ENCODE measurements around the gene DBH. TPM values are rescaled to one million over a fixed set of nuclear protein-coding genes. Genes with fewer than 3 reads are reported as not detected.

DBH gene
- total and polyA plus RNA-seq, 2 donors from 2014 or later = 0.39 TPM; not detected in 1

DNA sequence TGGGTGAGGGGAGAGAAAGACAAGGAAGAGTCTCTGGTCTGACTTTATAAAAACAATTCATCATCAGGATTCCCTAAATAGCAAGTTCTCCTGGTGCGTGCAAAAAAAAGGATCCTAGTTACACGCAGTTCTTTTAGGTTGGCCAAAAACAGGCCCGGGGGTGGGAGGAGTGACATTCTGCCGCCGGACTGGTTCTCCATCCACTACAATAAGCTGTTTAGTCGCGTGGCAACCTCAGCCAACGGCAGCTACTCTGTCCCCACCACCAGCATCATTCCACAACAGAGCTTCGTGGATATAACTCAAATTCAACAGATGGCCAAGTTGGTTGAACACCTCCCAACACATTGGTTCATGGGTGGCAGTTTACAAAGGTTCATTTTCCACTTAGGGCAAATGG, 24.1 kb upstream of the DBH start:
- intact Hi-C loops (cut with DNase I) = no loop called here
- peaks cover 6% of the 10 kb centered on the region for H3K27me3 ChIP-seq (ENCODE audit: control insufficient read depth, insufficient read depth, low read length)

DNA sequence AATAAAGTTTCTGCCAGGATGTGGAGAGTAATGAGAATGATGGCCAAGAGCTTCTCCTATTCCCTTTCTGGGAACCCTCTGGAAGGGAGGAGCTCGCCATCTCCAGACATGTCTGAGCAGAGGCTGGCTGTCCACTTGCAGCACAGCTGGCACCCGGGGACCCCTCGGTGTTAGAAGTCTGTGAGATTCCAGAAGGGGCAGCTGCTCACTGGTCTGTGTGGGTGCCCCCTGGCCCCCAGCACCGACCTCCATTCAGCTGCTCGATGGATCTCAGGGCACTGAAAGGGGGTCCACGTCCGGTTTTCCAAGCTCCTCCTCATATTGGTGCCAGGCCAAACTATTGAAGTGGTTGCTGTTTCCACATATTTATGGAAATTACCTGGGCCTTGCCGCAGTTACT, 23.3 kb upstream of the DBH start:
- Histone ChIP-seq H3K27ac (ENCODE audit: low read depth in 2 of 2, low read length in 2 of 2) (no peak overlapping the region), H3K9ac (ENCODE audit: low read length in 3 of 3) (no peak overlapping the region), H3K4me3 (ENCODE audit: low read length in 3 of 3) (no peak overlapping the region), H3K4me1 (ENCODE audit: control insufficient read depth in 2 of 3, insufficient read depth in 2 of 3, low read depth in 1 of 3, low read length in 3 of 3) (no peaks in the 10 kb centered on the region), H3K9me3 (ENCODE audit: control insufficient read depth in 2 of 3, insufficient read depth in 1 of 3, low read length in 3 of 3) (no peaks in the 10 kb centered on the region), H3K27me3 (ENCODE audit: control insufficient read depth, insufficient read depth, low read length) (peaks cover 6% of the 10 kb centered on the region), H3K36me3 (ENCODE audit: control insufficient read depth in 2 of 3, insufficient read depth in 3 of 3, low read length in 3 of 3) (no peaks in the 10 kb centered on the region)
- DNase-seq = peak in 1 of 5 donors; percentile 41
- TF ChIP-seq, protein P1, sequence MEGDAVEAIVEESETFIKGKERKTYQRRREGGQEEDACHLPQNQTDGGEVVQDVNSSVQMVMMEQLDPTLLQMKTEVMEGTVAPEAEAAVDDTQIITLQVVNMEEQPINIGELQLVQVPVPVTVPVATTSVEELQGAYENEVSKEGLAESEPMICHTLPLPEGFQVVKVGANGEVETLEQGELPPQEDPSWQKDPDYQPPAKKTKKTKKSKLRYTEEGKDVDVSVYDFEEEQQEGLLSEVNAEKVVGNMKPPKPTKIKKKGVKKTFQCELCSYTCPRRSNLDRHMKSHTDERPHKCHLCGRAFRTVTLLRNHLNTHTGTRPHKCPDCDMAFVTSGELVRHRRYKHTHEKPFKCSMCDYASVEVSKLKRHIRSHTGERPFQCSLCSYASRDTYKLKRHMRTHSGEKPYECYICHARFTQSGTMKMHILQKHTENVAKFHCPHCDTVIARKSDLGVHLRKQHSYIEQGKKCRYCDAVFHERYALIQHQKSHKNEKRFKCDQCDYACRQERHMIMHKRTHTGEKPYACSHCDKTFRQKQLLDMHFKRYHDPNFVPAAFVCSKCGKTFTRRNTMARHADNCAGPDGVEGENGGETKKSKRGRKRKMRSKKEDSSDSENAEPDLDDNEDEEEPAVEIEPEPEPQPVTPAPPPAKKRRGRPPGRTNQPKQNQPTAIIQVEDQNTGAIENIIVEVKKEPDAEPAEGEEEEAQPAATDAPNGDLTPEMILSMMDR (IDR thresholded peaks at IDR 0.05; ENCODE audit: borderline replicate concordance, extremely low read depth, insufficient read depth) = no peak
- no peak for FAIRE-seq
- intact Hi-C loops (cut with DNase I) = no loop called here

More for the DNA sequence above, 24.1 kb upstream of the DBH start:
- DNase-seq (peak in 1 of 5 donors; percentile 40), FAIRE-seq (no peak)
- TF ChIP-seq, protein P1 (IDR thresholded peaks at IDR 0.05; ENCODE audit: borderline replicate concordance, extremely low read depth, insufficient read depth) = no peak
- H3K4me3 ChIP-seq (ENCODE audit: low read length in 3 of 3) = no peak overlapping the region
- H3K4me1 ChIP-seq (ENCODE audit: control insufficient read depth in 2 of 3, insufficient read depth in 2 of 3, low read depth in 1 of 3, low read length in 3 of 3) = no peaks in the 10 kb centered on the region
- H3K36me3 ChIP-seq (ENCODE audit: control insufficient read depth in 2 of 3, insufficient read depth in 3 of 3, low read length in 3 of 3) = no peaks in the 10 kb centered on the region
- no peak overlapping the region for H3K9ac ChIP-seq (ENCODE audit: low read length in 3 of 3)
- no peaks in the 10 kb centered on the region for H3K9me3 ChIP-seq (ENCODE audit: control insufficient read depth in 2 of 3, insufficient read depth in 1 of 3, low read length in 3 of 3)
- no peak overlapping the region for H3K27ac ChIP-seq (ENCODE audit: low read depth in 2 of 2, low read length in 2 of 2)

DNA sequence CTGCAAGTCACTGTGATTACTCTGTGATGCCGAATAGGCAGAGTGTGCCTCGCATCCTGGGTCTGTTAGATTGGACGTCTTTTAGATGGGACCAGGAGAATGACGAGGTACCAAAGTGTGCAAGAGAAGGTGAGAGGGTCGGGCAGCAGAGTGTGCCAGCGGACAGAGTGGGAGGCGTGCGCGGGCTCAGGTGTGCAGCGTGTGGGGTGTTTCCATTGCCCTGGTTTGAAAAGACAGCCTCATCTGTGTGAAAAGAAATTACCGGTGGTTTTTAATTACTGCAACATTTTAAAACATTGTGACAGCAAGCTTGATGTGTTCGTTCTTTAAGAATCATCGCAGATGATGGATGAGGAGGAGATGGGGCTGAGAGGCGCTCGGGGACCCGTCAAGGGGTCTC, 22.7 kb upstream of the DBH start:
- TF ChIP-seq, protein P1 (IDR thresholded peaks at IDR 0.05; ENCODE audit: borderline replicate concordance, extremely low read depth, insufficient read depth) = no peak
- Histone ChIP-seq H3K36me3 (ENCODE audit: control insufficient read depth in 2 of 3, insufficient read depth in 3 of 3, low read length in 3 of 3) (no peaks in the 10 kb centered on the region), H3K27ac (ENCODE audit: low read depth in 2 of 2, low read length in 2 of 2) (no peak overlapping the region), H3K27me3 (ENCODE audit: control insufficient read depth, insufficient read depth, low read length) (peaks cover 6% of the 10 kb centered on the region), H3K9me3 (ENCODE audit: control insufficient read depth in 2 of 3, insufficient read depth in 1 of 3, low read length in 3 of 3) (no peaks in the 10 kb centered on the region), H3K9ac (ENCODE audit: low read length in 3 of 3) (no peak overlapping the region), H3K4me1 (ENCODE audit: control insufficient read depth in 2 of 3, insufficient read depth in 2 of 3, low read depth in 1 of 3, low read length in 3 of 3) (no peaks in the 10 kb centered on the region), H3K4me3 (ENCODE audit: low read length in 3 of 3) (no peak overlapping the region)
- no peak for FAIRE-seq
- peak in 1 of 5 donors; percentile 29 for DNase-seq
- intact Hi-C loops (cut with DNase I) = no loop called here

DNA sequence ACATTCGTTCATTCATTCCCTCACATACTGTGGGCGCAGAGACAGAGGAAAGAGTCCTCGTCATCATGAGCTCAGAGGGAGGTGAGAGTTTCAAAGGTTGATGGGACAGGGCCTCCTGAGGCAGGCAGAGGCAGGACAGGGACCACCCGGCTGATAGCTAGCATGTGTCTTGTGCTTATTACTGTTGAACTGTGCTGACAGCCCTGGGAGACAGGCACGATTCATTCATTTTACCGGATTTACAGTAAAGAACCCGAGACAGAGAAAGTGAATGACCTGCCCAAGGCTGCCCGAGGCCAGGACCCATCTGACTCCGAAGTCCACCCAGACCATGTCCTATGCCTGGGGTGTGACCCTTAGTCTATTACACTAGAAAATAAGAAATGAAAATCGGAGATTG, 22.1 kb upstream of the DBH start:
- TF ChIP-seq, protein P1 (IDR thresholded peaks at IDR 0.05; ENCODE audit: borderline replicate concordance, extremely low read depth, insufficient read depth) = no peak
- no peak overlapping the region for H3K27ac ChIP-seq (ENCODE audit: low read depth in 2 of 2, low read length in 2 of 2)
- peak in 1 of 5 donors; percentile 20 for DNase-seq
- no peak overlapping the region for H3K4me3 ChIP-seq (ENCODE audit: low read length in 3 of 3)
- FAIRE-seq = no peak
- no peak overlapping the region for H3K9ac ChIP-seq (ENCODE audit: low read length in 3 of 3)
- H3K27me3 ChIP-seq (ENCODE audit: control insufficient read depth, insufficient read depth, low read length) = peaks cover 6% of the 10 kb centered on the region
- H3K4me1 ChIP-seq (ENCODE audit: control insufficient read depth in 2 of 3, insufficient read depth in 2 of 3, low read depth in 1 of 3, low read length in 3 of 3) = no peaks in the 10 kb centered on the region
- H3K36me3 ChIP-seq (ENCODE audit: control insufficient read depth in 2 of 3, insufficient read depth in 3 of 3, low read length in 3 of 3) = no peaks in the 10 kb centered on the region
- intact Hi-C loops (cut with DNase I) = no loop called here
- H3K9me3 ChIP-seq (ENCODE audit: control insufficient read depth in 2 of 3, insufficient read depth in 1 of 3, low read length in 3 of 3) = no peaks in the 10 kb centered on the region

Data from kidney (tissue), 14 donors.